GM20431 (cell line): ENCODE data around the gene NABP1.

ENCODE experiments used
- in situ Hi-C: fragments of 300-500 bp; cut with MseI, MboI; formaldehyde crosslinking; loops from one replicate; pipeline ENCODE4 v1.15.0; 2020; ENCODE audit warnings: low sequenced_read_pairs; ENCODE audit not compliant: unreplicated experiment

NABP1 gene

GRCh38 chr2:191678437-191679100, 633 bp downstream of the NABP1 start:
- in situ Hi-C loops = no loop called here

DNA sequence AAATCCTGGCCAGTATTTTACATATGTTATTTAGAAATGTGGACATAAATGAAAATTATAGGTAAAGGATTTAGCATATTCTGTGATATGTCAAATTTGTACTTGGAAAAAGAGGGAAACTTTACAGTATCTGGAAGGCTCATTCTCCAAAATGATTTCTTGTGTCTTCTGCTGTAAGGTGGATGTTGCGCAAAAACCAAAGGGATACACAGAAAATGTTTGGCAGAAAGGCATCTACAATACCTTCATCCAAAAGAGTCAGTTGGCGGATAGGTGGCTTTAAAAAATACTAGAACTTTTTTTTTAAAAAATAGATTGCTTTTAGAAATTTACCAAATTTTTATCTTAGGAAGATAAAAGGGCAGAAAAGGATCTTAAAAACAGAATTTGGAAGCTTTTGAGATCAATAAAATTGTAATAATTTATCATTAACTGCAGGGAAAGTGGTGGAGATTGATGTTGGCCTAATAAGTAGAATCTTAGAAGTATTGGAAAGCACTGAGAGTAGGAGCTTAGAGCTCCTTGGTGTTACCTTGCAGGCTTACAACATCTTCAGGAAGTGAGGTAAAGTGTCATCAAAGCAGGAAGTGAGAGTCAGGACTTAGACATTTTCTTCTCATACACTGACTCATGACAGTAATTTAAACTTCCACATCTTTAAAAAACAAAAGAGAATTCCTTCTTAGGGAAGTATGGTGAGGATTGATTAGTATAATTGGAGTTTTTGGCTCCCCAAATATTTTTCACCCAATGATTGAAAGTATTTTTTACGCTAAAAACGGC, 2.1 kb downstream of the NABP1 start:
- in situ Hi-C loops = no loop called here

DNA sequence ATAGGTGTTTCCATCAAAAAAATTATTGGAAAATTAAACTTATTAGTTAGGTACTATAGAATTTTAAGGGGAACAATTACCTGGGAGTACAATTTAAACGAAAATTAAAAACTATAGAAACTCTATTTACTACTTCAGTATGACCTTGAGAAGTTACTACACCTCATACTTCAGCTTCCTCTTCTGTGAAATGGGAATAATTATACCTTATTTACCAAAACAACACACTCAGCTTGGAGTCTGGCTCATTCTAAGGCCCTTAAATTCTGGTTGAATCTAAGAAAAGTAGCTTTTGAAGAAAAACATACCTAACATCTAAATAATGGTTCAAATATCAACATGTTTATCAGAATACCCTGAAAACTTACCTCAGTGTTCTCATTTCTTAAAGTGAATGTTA, 2.7 kb downstream of the NABP1 start:
- in situ Hi-C loops = no loop called here

DNA sequence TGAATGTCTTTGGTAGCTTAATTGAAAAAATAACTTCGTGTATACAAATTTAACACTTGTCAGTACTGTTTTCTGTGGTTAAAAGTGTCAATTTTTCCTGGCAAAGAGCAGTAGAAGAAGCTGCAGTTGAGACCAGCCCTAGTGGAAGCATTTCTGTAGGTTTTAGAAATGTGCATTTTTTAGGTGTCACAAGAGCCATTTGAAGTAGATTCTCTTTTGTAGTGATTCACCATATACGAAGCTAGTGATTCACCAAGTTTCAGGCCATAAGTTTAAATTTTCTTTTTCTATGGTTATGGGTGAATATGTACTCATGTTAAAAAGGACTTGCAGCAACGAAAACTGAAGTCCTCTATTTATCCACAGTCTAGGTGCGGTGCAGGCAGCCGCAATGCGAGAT, 4.2 kb downstream of the NABP1 start:
- in situ Hi-C loops = no loop called here

- in situ Hi-C loops = no loop called here
These were observed 8.1 kb downstream of the NABP1 start for GRCh38 chr2:191686066-191686465.

DNA sequence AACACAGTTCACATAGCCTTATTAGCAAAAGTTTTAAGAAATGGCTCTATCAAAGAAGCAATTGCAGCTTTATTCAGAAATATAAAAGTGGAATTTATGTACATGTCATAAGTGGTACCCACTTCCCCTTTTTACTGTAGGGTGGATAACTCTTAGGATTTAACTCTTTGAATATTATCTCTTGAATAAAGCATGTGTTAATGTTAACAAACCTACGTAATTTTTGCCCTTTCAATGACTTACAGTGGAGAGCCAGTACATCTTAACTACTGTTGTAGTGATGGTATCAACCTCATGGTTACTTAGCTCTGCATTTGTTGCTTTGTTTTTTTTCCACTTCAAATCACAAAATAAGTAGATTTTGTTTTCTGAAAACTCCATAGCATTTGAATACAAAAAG, 8.8 kb downstream of the NABP1 start:
- in situ Hi-C loops = no loop called here

- in situ Hi-C loops = no loop called here
These were observed 9.9 kb downstream of the NABP1 start for GRCh38 chr2:191687867-191688266.

- in situ Hi-C loops = no loop called here
These were observed 11.2 kb downstream of the NABP1 start for GRCh38 chr2:191688934-191689695.

GRCh38 chr2:191690327-191690726, 12.4 kb downstream of the NABP1 start:
- in situ Hi-C loops = loop anchor here (10.0 kb wide), 1 partner anchor 126 kb away; no protein-coding TSS in a partner anchor

DNA sequence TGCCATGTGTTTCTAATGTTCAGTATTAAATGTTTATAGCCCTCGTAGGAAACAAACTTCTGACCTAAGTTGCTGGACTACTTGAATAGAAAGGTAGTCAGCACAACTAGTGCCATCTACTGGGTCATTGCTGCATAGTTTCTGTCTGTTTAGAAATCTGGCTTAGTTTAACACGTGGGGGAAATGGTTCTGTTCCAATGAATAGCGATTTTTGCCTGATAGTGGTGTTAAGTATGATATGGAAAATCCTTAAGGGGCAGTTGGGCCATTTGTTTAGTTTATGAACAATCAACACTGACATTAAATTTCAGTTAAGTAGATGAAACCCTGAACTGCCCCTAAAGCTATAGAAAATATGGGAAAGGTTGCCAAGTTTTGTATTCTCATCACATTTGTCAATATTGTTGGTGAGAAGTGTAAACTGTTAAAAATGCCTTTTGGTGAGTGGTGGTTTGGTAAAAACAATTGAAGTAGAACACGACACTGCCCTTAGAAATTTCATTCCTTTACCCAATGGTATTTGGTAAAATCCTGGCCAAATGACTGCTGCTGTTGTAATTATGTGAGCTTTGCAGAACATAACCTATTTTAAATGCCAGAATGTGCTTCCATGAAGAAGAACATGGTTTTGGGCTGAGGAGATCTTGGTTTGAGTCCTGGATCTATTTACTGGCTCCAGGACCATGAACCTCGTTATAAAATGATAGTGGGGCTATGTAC, 13.2 kb downstream of the NABP1 start:
- in situ Hi-C loops = loop anchor here (10.0 kb wide), 1 partner anchor 126 kb away; no protein-coding TSS in a partner anchor

DNA sequence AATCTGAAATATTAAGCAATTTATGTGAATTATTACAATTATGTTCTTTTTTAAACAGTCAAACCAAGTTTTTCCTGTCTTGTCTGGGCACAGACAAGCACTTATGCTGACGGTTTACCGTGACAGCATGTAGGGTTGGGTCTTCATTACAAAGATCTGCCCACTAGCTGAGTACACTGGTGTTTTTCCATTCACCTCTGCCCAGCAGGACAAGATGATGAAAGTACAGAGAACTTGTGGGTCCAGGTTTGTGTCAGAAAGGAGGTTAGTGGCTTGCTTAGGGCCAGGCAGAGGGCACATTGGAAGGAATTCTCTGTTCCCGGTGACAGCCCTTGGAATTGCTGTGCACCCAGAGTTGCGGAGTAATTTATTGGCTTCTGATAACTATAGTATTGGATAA, 14.0 kb downstream of the NABP1 start:
- in situ Hi-C loops = loop anchor here (10.0 kb wide), 1 partner anchor 127 kb away; no protein-coding TSS in a partner anchor

- in situ Hi-C loops = loop anchor here (10.0 kb wide), 1 partner anchor 128 kb away; no protein-coding TSS in a partner anchor
These were observed 14.7 kb downstream of the NABP1 start for GRCh38 chr2:191692502-191693115.

DNA sequence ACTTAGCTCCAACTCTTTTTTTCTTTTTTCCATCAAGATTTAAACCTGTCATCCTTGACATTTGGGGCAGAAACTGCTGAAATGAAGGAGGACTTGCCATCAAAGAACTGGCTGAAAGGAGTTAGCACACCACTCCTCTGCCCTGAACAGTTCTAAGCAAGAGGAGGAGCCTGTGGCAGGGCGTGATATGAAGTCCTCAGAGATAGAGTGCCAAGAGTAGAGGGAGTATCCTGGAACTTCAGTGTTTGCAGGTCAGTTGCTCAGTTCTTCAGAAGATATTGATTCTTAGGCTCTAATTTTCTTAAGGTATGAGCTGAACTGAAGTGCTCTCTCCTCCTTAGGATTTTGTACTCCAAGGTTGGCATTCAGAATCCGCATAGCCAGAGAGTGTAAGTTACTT, 15.2 kb downstream of the NABP1 start:
- in situ Hi-C loops = loop anchor here (10.0 kb wide), 1 partner anchor 128 kb away; no protein-coding TSS in a partner anchor

- in situ Hi-C loops = loop anchor here (10.0 kb wide), 1 partner anchor 129 kb away; no protein-coding TSS in a partner anchor
These were observed 15.8 kb downstream of the NABP1 start for GRCh38 chr2:191693778-191694177.

- in situ Hi-C loops = loop anchor here (10.0 kb wide), 1 partner anchor 131 kb away; no protein-coding TSS in a partner anchor
These were observed 18.1 kb downstream of the NABP1 start for GRCh38 chr2:191696001-191696400.

- in situ Hi-C loops = loop anchor here (10.0 kb wide), 1 partner anchor 132 kb away; no protein-coding TSS in a partner anchor
These were observed 19.0 kb downstream of the NABP1 start for GRCh38 chr2:191696966-191697365.

- in situ Hi-C loops = loop anchor here (10.0 kb wide), 1 partner anchor 133 kb away; no protein-coding TSS in a partner anchor
These were observed 19.9 kb downstream of the NABP1 start for GRCh38 chr2:191697870-191698269.

GRCh38 chr2:191699341-191699945, 21.5 kb downstream of the NABP1 start:
- in situ Hi-C loops = loop anchor here (10.0 kb wide), 1 partner anchor 135 kb away; no protein-coding TSS in a partner anchor

DNA sequence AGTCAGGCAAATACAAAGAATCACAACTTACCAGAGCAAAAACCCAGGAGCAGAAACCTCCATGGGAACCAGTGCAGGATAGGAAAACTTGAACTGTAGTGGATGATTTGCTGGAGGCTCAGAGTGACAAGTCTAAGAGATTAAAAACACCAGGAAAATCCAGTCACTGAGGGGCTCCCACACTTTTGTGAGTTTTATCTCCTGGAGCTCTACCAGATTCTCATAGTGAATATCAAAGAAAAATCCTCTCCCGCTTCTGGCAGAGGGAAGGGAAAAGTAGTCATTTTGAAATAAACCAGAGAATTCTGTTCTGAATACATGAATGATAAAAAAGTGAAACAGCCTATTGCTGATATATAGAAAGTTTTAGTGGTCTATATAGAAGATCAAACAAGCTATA, 23.1 kb downstream of the NABP1 start:
- in situ Hi-C loops = no loop called here
